Measurements from ENCODE around the gene TAF11L2. TPM values are rescaled to one million over a fixed set of nuclear protein-coding genes. Genes with fewer than 3 reads are reported as not detected.

The TAF11L2 gene
- total and polyA plus RNA-seq, 2 of the 4 experiments (the other 2 are of a cell fraction) = not detected

DNA sequence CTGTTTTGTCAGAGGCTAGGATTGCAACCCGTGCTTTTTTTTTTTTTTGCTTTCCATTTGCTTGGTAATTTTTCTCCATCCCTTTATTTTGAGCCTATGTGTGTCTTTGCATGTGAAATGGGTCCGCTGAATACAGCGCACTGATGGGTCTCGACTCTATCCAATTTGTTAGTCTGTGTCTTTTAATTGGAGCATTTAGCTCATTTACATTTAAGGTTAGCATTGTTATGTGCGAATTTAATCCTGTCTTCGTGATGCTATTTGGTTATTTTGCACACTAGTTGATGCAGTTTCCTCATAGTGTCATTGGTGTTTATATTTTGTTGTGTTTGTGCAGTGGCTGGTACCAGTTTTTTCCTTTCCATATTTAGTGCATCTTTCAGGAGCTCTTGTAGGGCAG lies 36.2 kb upstream of the TAF11L2 start:
- H3K9me1 ChIP-seq (ENCODE audit: insufficient read depth, low read length) = no peaks in the 10 kb centered on the region
- no peak overlapping the region for H4K5ac ChIP-seq (ENCODE audit: low read depth, low read length)
- H4K8ac ChIP-seq (ENCODE audit: low read depth in 2 of 2, low read length in 2 of 2) = no peak overlapping the region
- intact Hi-C loops (cut with micrococcal nuclease) (no loop called here), in situ Hi-C loops (cut with MboI; ENCODE audit: low sequenced_read_pairs) (no loop called here), dilution Hi-C loops (cut with HindIII; ENCODE audit: low sequenced_read_pairs, unreplicated experiment) (no loop called here)
- no peak overlapping the region for H2BK5ac ChIP-seq (ENCODE audit: low read depth, low read length, poor library complexity, severe bottlenecking)
- H3K27me3 ChIP-seq (ENCODE audit: control insufficient read depth, insufficient read depth, low read length) = no peaks in the 10 kb centered on the region; the same call in 1 of the 2 replicates
- H3K4me3 ChIP-seq (ENCODE audit: insufficient read depth, low read depth, low read length) = no peak overlapping the region
- DNase-seq = no peak
- no peak overlapping the region for H2BK120ac ChIP-seq (ENCODE audit: low read depth, low read length)
- no peak overlapping the region for H2AFZ ChIP-seq (replicated peaks; ENCODE audit: low read length, poor library complexity)
- H3K4me1 ChIP-seq (ENCODE audit: control insufficient read depth, insufficient read depth, low read length) = no peaks in the 10 kb centered on the region
- no peak overlapping the region for H2AK5ac ChIP-seq (ENCODE audit: low read depth, low read length)
- H2AK9ac ChIP-seq (replicated peaks; ENCODE audit: low read depth, low read length, poor library complexity) = no peak overlapping the region
- no peaks in the 10 kb centered on the region for H3K79me1 ChIP-seq (ENCODE audit: low read depth in 1 of 2, low read length in 2 of 2)
- H3K9me3 ChIP-seq (ENCODE audit: control insufficient read depth, insufficient read depth, low read length) = peaks cover 1% of the 10 kb centered on the region; the same call in 1 of the 2 replicates
- H3K9ac ChIP-seq (ENCODE audit: low read depth, low read length) = no peak overlapping the region
- H3K36me3 ChIP-seq (ENCODE audit: control insufficient read depth, insufficient read depth, low read length) = no peaks in the 10 kb centered on the region
- no TSS peak for BruUV-seq (replicated peaks)
- ChIA-PET CTCF (no interaction called here), POLR2A (ENCODE audit: unreplicated experiment) (no interaction called here)
- no peak overlapping the region for H2BK15ac ChIP-seq (ENCODE audit: low read depth, low read length)
- no peak overlapping the region for H3K27ac ChIP-seq (ENCODE audit: insufficient read depth, low read length)
- no peak for ATAC-seq (ENCODE audit: low read depth)
- H2BK20ac ChIP-seq (ENCODE audit: low read depth, low read length) = no peak overlapping the region
- no peak overlapping the region for H3K23ac ChIP-seq (ENCODE audit: low read depth, low read length)
- no peak overlapping the region for H3K18ac ChIP-seq (ENCODE audit: low read depth, low read length)
- no peak overlapping the region for H3K14ac ChIP-seq (replicated peaks; ENCODE audit: low read depth, low read length)
- H3K4ac ChIP-seq (ENCODE audit: low read depth, low read length) = no peak overlapping the region
- no peak overlapping the region for H4K91ac ChIP-seq (ENCODE audit: insufficient read depth, low read depth, low read length)
- H3K56ac ChIP-seq (ENCODE audit: extremely low read depth, insufficient read depth, low read length) = no peak overlapping the region
- H4K20me1 ChIP-seq (ENCODE audit: insufficient read depth, low read length) = no peaks in the 10 kb centered on the region
- TF ChIP-seq CEBPB (IDR thresholded peaks at IDR 0.05; ENCODE audit: low read depth, low read length) (no peak), BHLHE40 (IDR thresholded peaks at IDR 0.05; ENCODE audit: low read depth, low read length) (no peak), CHD1 (IDR thresholded peaks at IDR 0.05; ENCODE audit: low read depth, low read length) (no peak), RFX5 (IDR thresholded peaks at IDR 0.05; ENCODE audit: low read depth, low read length) (no peak), SMC3 (IDR thresholded peaks at IDR 0.05; ENCODE audit: low read depth, low read length) (no peak), FOS (IDR thresholded peaks at IDR 0.05; ENCODE audit: low read depth, low read length) (no peak), RCOR1 (IDR thresholded peaks at IDR 0.05; ENCODE audit: insufficient replicate concordance, low read length) (no peak), MXI1 (IDR thresholded peaks at IDR 0.05; ENCODE audit: borderline replicate concordance, low read depth, low read length) (no peak), MAZ (IDR thresholded peaks at IDR 0.05; ENCODE audit: borderline replicate concordance, low read depth, low read length) (no peak)
- TF ChIP-seq, protein P1, sequence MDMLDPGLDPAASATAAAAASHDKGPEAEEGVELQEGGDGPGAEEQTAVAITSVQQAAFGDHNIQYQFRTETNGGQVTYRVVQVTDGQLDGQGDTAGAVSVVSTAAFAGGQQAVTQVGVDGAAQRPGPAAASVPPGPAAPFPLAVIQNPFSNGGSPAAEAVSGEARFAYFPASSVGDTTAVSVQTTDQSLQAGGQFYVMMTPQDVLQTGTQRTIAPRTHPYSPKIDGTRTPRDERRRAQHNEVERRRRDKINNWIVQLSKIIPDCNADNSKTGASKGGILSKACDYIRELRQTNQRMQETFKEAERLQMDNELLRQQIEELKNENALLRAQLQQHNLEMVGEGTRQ (IDR thresholded peaks at IDR 0.05; ENCODE audit: low read depth, low read length) = no peak
- TF ChIP-seq, protein P2, sequence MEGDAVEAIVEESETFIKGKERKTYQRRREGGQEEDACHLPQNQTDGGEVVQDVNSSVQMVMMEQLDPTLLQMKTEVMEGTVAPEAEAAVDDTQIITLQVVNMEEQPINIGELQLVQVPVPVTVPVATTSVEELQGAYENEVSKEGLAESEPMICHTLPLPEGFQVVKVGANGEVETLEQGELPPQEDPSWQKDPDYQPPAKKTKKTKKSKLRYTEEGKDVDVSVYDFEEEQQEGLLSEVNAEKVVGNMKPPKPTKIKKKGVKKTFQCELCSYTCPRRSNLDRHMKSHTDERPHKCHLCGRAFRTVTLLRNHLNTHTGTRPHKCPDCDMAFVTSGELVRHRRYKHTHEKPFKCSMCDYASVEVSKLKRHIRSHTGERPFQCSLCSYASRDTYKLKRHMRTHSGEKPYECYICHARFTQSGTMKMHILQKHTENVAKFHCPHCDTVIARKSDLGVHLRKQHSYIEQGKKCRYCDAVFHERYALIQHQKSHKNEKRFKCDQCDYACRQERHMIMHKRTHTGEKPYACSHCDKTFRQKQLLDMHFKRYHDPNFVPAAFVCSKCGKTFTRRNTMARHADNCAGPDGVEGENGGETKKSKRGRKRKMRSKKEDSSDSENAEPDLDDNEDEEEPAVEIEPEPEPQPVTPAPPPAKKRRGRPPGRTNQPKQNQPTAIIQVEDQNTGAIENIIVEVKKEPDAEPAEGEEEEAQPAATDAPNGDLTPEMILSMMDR (conservative IDR thresholded peaks at IDR 0.05; ENCODE audit: low read depth, low read length) = no peak
- no peak overlapping the region for H3K4me2 ChIP-seq (ENCODE audit: low read depth, low read length)
- no CpG with 5 or more reads among the region's 6 CpGs for WGBS, 2 experiments (ENCODE audit: extremely low coverage in 2 of 2, insufficient read length in 1 of 2)

Measured in IMR-90 (cell line).